Esophagus squamous epithelium (tissue), 4 donors: ENCODE results near the gene RNF181.

Experiments
- POLR2A ChIP-seq, 4 donors: fragments of 450-650 bp; IDR thresholded peaks; one replicate each; pipeline ENCODE4 v1.6.1; 2017; ENCODE audit warnings: antibody characterized with exemption in 4 of 4, mild to moderate bottlenecking in 4 of 4, moderate library complexity in 3 of 4
- TF ChIP-seq, protein P1 (sequence below), 6 experiments: fragments of 450-650 bp in 4 of 6; fragments of 200-600 bp in 2 of 6; sonication (generic) in 2 of 6; IDR thresholded peaks; one replicate each; pipeline ENCODE4 v1.5.1; 2016 to 2019; ENCODE audit warnings: antibody characterized with exemption in 6 of 6, mild to moderate bottlenecking in 4 of 6, moderate library complexity in 4 of 6

DNA sequence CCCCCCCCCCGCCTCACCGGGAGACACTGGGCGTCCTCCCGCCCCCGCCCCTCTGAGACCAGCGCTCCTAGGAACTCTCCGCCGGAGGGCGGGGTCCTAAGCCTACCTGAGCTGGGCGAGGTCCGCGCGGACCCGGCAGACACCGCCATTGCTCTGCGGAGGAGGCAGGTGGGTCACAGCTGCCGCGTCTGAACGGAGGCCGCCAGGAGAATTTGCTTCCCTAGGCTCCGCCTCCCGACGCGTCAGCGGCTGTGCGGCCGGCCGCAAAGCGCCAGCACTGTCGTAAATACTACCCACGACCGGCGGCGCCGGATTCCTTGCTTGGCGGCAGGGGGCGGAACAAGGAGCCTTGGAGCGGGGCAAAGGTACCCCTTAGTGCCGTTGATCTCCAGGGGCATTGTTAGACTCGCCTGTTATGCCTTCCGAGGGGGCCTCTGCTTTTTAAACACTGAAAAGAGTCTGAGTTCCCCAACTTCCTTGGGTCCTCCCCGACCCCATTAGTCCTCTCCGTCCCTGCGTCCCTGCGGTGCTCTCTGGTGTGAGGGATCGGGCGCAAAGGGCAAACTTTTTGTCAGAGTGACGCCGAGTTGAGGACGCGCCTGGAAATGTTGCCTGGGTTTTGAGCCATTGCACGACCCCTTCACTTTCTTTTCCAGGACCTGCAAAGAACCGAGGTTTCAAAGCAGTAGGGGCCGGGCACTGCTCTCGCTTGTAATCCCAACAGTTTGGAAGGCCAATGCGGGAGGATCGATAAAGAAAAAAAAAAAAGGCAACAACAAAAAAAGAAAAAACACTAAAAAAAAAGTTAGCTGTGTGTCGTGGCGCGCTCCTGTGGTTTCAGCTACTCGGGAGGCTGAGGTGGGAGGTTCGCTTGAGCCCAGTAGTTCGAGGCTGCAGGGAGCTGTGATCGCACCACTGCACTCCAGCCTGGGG, 34.0 kb upstream of the RNF181 start, which contains the start of gene GGCX:
- TF ChIP-seq, protein P1, sequence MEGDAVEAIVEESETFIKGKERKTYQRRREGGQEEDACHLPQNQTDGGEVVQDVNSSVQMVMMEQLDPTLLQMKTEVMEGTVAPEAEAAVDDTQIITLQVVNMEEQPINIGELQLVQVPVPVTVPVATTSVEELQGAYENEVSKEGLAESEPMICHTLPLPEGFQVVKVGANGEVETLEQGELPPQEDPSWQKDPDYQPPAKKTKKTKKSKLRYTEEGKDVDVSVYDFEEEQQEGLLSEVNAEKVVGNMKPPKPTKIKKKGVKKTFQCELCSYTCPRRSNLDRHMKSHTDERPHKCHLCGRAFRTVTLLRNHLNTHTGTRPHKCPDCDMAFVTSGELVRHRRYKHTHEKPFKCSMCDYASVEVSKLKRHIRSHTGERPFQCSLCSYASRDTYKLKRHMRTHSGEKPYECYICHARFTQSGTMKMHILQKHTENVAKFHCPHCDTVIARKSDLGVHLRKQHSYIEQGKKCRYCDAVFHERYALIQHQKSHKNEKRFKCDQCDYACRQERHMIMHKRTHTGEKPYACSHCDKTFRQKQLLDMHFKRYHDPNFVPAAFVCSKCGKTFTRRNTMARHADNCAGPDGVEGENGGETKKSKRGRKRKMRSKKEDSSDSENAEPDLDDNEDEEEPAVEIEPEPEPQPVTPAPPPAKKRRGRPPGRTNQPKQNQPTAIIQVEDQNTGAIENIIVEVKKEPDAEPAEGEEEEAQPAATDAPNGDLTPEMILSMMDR (IDR thresholded peaks at IDR 0.05): peak in 4 of 6 experiments; percentile 22 to 75 (median 58)
- peak in 2 of 4 donors; percentile 63 to 87 for TF ChIP-seq POLR2A (IDR thresholded peaks at IDR 0.05)
